ENCODE results near the gene CDHR3. TPM values are rescaled to one million over a fixed set of nuclear protein-coding genes. Genes with fewer than 3 reads are reported as not detected.

CDHR3 gene
- total and polyA plus RNA-seq, 9 donors: 6.4 to 22.5 (median 8.9) TPM

DNA sequence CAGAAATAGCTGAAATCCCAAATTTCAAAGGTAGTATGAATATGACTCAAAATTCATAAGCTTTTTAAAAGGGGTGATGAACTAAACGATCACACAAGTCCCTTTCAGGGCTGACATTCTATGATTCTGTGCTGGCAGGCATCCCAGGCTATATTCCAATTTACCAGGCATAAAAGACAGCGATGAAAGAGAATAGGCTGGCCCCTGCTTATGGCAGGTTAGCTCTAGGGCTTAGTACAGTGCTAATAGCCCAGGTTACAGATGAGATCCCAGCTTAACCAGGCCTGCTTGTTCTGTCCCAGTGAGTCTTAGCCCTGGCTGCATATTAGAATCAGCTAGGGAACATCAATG lies 56.4 kb downstream of the CDHR3 start:
- no peak overlapping the region for H3K4me3 ChIP-seq (ENCODE audit: low read length)
- no peaks in the 10 kb centered on the region for H3K9me3 ChIP-seq (replicated peaks; ENCODE audit: control insufficient read depth, low read depth, low read length)
- DNase-seq: no peak
- H3K36me3 ChIP-seq (ENCODE audit: control insufficient read depth, insufficient read depth, low read length): no peaks in the 10 kb centered on the region
- H3K27me3 ChIP-seq (ENCODE audit: control insufficient read depth, insufficient read depth, low read length): no peaks in the 10 kb centered on the region
- H3K27ac ChIP-seq (ENCODE audit: low read length): no peak overlapping the region
- 40% methylated on average over 2 of the region's 2 CpGs for WGBS (ENCODE audit: insufficient coverage)
- H3K4me1 ChIP-seq (ENCODE audit: control insufficient read depth, insufficient read depth, low read length): peaks cover 2% of the 10 kb centered on the region

DNA sequence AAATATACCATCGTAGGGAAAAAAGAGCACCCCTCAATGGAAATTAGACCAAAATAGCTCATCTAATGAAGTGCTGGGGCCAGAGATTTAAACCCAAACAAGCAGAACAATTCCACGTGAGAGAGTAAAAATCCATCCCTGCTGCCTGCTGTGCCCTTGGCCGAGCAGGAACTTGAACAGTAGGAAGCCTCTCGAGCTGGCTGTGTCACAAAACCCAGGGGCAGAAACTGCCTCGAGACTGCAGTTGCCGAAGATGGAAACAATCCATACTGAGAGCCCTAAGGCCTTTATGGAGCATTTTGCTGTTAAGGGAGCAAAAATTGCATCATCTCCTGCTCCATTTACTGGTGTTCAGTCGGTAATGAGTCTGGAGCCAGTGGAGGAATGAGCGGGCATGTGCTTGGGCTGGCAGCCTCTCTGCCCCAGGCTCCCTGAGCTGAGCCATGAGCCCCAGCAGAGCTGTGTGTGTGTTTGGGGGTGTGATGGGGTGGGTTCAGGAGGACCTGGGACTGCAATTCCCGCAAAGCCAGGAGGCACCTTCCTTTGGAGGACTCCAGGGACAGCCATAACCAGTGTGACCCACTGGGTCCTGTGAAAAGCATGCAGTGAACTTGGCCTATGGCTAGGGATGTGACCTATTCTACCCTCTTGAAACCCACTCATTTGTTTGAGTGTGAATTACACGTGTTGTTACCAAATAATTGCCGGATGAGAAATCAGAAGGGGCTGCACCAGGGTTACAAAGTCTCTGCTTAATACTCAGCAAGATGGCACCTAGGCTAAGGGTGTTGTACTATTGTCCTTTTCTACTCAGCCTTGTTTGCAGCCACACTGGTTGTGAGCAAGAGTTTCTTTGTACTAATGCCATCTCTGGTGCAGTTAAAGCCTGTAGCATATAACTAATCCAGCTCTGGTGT lies 58.3 kb downstream of the CDHR3 start:
- H3K36me3 ChIP-seq (ENCODE audit: control insufficient read depth, insufficient read depth, low read length): no peaks in the 10 kb centered on the region
- H3K9me3 ChIP-seq (replicated peaks; ENCODE audit: control insufficient read depth, low read depth, low read length): no peaks in the 10 kb centered on the region
- WGBS (ENCODE audit: insufficient coverage): 58% methylated on average over 4 of the region's 11 CpGs
- no peak overlapping the region for H3K4me3 ChIP-seq (ENCODE audit: low read length)
- H3K27ac ChIP-seq (ENCODE audit: low read length): no peak overlapping the region
- DNase-seq: peak; percentile 33
- H3K4me1 ChIP-seq (ENCODE audit: control insufficient read depth, insufficient read depth, low read length): peaks cover 2% of the 10 kb centered on the region
- H3K27me3 ChIP-seq (ENCODE audit: control insufficient read depth, insufficient read depth, low read length): no peaks in the 10 kb centered on the region

DNA sequence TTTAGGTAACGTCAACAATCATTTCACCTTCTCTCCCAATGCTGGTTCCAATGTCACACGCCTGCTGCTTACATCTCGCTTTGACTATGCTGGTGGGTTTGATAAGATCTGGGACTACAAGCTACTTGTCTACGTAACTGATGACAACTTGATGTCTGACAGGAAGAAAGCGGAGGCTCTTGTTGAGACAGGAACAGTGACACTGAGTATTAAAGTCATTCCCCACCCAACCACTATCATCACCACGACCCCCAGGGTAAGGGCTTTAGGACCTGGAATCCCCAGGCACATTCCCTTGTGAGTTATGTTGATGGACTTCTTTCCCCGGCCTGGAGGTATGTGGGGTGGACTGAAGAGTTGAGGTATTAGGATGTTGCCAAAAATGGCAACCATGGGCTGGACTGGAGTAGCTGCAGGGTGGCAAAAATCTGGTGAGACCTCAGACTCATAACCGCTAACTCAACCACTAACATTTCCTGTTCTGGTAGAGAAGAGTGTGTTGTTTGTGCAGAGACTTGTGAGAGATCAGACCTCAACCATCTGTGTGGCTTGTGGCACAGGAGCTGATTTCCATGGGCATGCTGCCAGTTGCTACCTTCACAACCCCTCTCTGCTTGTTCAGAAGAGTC lies 59.2 kb downstream of the CDHR3 start:
- Histone ChIP-seq H3K36me3 (ENCODE audit: control insufficient read depth, insufficient read depth, low read length) (no peaks in the 10 kb centered on the region), H3K27me3 (ENCODE audit: control insufficient read depth, insufficient read depth, low read length) (no peaks in the 10 kb centered on the region), H3K4me1 (ENCODE audit: control insufficient read depth, insufficient read depth, low read length) (peaks cover 2% of the 10 kb centered on the region), H3K27ac (ENCODE audit: low read length) (no peak overlapping the region), H3K9me3 (replicated peaks; ENCODE audit: control insufficient read depth, low read depth, low read length) (no peaks in the 10 kb centered on the region), H3K4me3 (ENCODE audit: low read length) (no peak overlapping the region)
- DNase-seq: no peak
- WGBS (ENCODE audit: insufficient coverage): 29% methylated on average over 1 of the region's 8 CpGs

DNA sequence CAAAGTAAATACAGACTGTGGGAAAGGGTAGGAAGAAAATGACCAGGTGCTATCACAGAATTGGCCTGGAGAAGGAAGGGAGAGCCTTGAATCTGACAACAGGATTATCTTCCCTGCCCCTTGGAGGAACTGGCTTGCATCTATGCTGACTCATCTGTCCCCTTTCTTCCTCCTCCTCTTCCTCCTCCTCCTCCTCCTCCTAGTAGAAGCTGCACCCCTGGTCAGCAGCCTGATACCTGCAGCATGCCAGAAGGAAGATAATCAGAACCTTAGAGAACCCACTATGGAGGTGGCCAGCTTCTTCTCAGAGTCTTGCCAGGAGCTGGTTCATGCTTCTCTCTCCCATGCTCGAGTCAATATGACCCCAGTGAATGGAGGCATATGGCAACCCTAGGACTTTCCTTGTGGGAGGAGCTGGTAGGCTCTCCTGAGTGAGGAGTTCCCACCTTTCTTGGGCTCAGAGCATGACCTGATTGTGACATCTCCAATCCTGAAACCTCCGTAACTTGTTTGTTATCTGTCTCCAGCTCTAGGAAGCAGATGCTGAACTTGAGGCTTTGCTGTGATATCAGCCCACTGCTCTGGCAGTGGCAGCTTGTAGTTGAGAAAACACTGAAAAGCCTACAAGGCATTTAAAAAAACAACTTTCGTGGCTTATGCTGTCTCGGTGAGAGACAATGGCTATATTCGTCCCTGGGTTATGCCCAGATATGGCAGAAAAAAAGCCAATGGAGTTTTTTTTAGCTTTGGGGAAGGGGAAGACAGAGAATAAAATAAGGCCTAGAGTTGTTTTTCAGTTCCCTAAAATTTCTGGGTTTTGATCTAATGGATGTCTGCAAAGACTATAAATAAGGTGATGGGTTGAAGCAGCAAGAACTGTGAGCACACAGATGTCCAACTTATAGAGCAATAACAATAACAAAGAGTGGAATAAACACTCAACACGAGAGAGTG lies 60.6 kb downstream of the CDHR3 start:
- 63% methylated on average over 5 of the region's 6 CpGs for WGBS (ENCODE audit: insufficient coverage)
- no peak for DNase-seq
- Histone ChIP-seq H3K36me3 (ENCODE audit: control insufficient read depth, insufficient read depth, low read length) (no peaks in the 10 kb centered on the region), H3K27me3 (ENCODE audit: control insufficient read depth, insufficient read depth, low read length) (no peaks in the 10 kb centered on the region), H3K9me3 (replicated peaks; ENCODE audit: control insufficient read depth, low read depth, low read length) (no peaks in the 10 kb centered on the region), H3K27ac (ENCODE audit: low read length) (no peak overlapping the region), H3K4me1 (ENCODE audit: control insufficient read depth, insufficient read depth, low read length) (peaks cover 2% of the 10 kb centered on the region), H3K4me3 (ENCODE audit: low read length) (no peak overlapping the region)

DNA sequence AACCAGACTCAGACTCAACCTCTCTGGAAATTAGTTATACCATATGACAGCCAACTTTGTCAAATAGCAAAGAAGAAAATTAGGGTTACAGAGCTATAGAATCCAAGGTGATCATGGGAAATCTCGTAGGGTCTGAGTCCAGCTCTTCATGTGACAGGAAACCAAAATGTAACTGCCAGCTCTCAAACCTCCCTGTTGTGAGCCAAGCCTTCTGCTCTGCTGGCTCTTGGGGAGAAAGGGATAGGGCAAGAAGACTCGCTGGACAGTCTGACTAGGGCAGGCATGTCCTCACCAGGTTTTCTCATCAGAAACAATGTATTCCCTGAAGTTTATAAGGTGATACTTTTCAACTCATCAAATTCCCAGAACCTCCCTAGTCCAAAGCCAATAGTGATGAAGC lies 63.0 kb downstream of the CDHR3 start:
- Histone ChIP-seq H3K27ac (ENCODE audit: low read length) (no peak overlapping the region), H3K27me3 (ENCODE audit: control insufficient read depth, insufficient read depth, low read length) (no peaks in the 10 kb centered on the region)
- 40% methylated on average over 1 of the region's 2 CpGs for WGBS (ENCODE audit: insufficient coverage)

DNA sequence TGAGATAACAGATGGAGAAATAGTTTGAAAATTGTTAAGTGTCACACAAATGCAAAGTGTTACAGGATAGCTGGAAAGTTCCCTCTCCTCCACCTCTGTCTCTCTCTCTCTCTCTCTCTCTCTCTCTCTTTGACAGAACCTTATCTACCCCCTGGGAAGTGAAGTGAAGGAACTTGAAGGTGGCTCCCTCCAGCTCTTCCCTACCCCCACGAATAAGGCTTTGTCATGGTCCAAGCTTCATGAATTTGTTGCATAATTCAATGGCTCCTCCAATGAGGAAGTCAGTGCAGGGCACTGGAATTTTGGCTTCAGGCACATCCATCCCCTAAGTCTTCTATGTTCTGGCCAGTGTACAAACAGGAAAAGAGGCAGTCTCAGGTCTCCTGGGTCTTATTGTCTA lies 66.4 kb downstream of the CDHR3 start:
- H3K9me3 ChIP-seq (replicated peaks; ENCODE audit: control insufficient read depth, low read depth, low read length): peaks cover 4% of the 10 kb centered on the region
- DNase-seq: no peak
- no peak overlapping the region for H3K4me3 ChIP-seq (ENCODE audit: low read length)
- no peaks in the 10 kb centered on the region for H3K27me3 ChIP-seq (ENCODE audit: control insufficient read depth, insufficient read depth, low read length)
- H3K36me3 ChIP-seq (ENCODE audit: control insufficient read depth, insufficient read depth, low read length): no peaks in the 10 kb centered on the region
- peaks cover 15% of the 10 kb centered on the region for H3K4me1 ChIP-seq (ENCODE audit: control insufficient read depth, insufficient read depth, low read length)
- no CpG with 5 or more reads among the region's 1 CpG for WGBS (ENCODE audit: insufficient coverage)
- no peak overlapping the region for H3K27ac ChIP-seq (ENCODE audit: low read length)

More for the DNA sequence above, 63.0 kb downstream of the CDHR3 start:
- DNase-seq: peak; percentile 19
- no peaks in the 10 kb centered on the region for H3K36me3 ChIP-seq (ENCODE audit: control insufficient read depth, insufficient read depth, low read length)
- H3K9me3 ChIP-seq (replicated peaks; ENCODE audit: control insufficient read depth, low read depth, low read length): no peaks in the 10 kb centered on the region
- H3K4me1 ChIP-seq (ENCODE audit: control insufficient read depth, insufficient read depth, low read length): peaks cover 4% of the 10 kb centered on the region
- H3K4me3 ChIP-seq (ENCODE audit: low read length): no peak overlapping the region

DNA sequence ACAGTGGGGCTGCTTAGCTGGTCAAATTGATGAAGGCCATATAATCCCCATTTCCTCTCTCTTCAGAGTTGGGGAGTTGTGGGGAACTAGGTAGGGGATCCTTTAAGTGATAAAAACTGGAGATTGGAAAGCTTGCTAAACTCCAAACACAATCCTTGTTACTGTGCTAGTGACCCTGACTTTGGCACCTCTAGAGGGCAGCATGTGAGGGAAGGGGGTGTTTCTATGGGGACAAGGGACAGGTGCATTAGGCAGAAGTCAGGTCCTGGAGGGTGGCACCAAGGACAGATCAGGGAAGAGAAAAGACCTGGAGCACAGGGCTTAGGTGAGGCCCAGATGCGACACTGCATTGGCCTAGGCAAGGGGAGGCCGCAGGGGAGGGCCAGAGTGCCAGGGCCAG lies 66.9 kb downstream of the CDHR3 start:
- no peak overlapping the region for H3K4me3 ChIP-seq (ENCODE audit: low read length)
- H3K27me3 ChIP-seq (ENCODE audit: control insufficient read depth, insufficient read depth, low read length): no peaks in the 10 kb centered on the region
- peaks cover 4% of the 10 kb centered on the region for H3K9me3 ChIP-seq (replicated peaks; ENCODE audit: control insufficient read depth, low read depth, low read length)
- 94% methylated on average over 2 of the region's 2 CpGs for WGBS (ENCODE audit: insufficient coverage)
- H3K4me1 ChIP-seq (ENCODE audit: control insufficient read depth, insufficient read depth, low read length): peaks cover 15% of the 10 kb centered on the region
- no peak for DNase-seq
- H3K36me3 ChIP-seq (ENCODE audit: control insufficient read depth, insufficient read depth, low read length): no peaks in the 10 kb centered on the region
- H3K27ac ChIP-seq (ENCODE audit: low read length): no peak overlapping the region

DNA sequence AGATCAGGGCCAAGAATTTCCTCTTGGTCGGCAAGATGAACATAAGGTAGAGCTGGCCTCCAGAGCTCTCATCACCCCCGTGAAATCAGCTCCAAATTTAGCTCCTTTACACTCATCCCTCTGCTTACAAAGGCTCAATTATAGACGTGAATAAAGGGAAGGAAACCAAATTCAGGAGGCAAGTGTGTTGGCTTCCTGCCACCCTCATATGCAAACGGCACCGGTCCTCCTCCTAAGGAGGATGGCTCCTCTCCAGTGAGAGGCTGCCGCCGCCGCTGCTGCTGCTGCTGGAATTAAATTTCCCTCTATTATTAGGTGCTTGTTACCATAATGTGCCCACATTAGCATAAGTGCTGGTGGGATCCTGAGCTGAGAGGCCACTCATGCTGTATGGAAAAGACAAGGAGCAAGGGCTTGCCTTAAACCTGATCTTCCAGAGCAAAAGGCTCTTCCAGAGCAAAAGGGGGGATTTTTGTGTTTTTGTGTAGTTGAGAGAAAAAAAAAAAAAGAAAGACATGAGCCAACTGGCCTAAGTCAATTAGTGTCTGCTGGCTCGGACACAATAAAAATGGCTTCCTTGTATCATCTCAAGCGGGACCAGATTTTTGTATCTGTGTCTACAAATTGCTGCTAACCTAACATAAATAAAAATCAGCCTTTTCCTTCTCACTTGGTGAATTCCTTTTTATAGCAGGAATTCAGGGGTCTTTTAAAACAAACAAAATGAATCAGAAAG lies 68.4 kb downstream of the CDHR3 start:
- Histone ChIP-seq H3K27me3 (ENCODE audit: control insufficient read depth, insufficient read depth, low read length) (no peaks in the 10 kb centered on the region), H3K4me3 (ENCODE audit: low read length) (no peak overlapping the region)
- peak; percentile 79 for DNase-seq

DNA sequence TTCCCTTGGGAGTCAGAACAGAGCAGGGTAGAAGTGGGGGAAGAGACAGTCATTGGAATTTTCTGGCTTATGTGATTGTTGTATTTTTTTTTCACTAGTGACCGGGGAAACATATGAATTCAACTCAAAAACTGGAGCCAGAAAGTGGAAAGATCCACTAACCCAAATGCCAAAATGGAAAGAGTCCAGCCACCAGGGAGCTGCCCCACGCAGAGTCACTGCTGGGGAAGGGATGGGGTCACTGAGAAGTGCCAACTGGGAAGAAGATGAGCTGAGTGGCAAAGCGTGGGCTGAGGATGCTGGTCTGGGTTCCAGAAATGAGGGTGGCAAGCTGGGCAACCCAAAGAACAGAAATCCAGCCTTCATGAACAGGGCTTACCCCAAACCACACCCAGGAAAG lies 69.2 kb downstream of the CDHR3 start:
- Histone ChIP-seq H3K4me3 (ENCODE audit: low read length) (no peak overlapping the region), H3K36me3 (ENCODE audit: control insufficient read depth, insufficient read depth, low read length) (no peaks in the 10 kb centered on the region), H3K27me3 (ENCODE audit: control insufficient read depth, insufficient read depth, low read length) (no peaks in the 10 kb centered on the region), H3K4me1 (ENCODE audit: control insufficient read depth, insufficient read depth, low read length) (peaks cover 15% of the 10 kb centered on the region), H3K27ac (ENCODE audit: low read length) (no peak overlapping the region), H3K9me3 (replicated peaks; ENCODE audit: control insufficient read depth, low read depth, low read length) (peaks cover 4% of the 10 kb centered on the region)
- no peak for DNase-seq
- 44% methylated on average over 3 of the region's 3 CpGs for WGBS (ENCODE audit: insufficient coverage)

More for the DNA sequence above, 68.4 kb downstream of the CDHR3 start:
- WGBS (ENCODE audit: insufficient coverage): 60% methylated on average over 1 of the region's 10 CpGs
- H3K9me3 ChIP-seq (replicated peaks; ENCODE audit: control insufficient read depth, low read depth, low read length): peaks cover 4% of the 10 kb centered on the region
- H3K4me1 ChIP-seq (ENCODE audit: control insufficient read depth, insufficient read depth, low read length): peaks cover 15% of the 10 kb centered on the region
- H3K27ac ChIP-seq (ENCODE audit: low read length): no peak overlapping the region
- H3K36me3 ChIP-seq (ENCODE audit: control insufficient read depth, insufficient read depth, low read length): no peaks in the 10 kb centered on the region

Measured in muscle of leg (tissue), 11 donors.